Measurements from ENCODE around the gene CRMP1. TPM values are rescaled to one million over a fixed set of nuclear protein-coding genes. Genes with fewer than 3 reads are reported as not detected.

CRMP1 gene
- total and polyA plus RNA-seq, 2 of the 8 experiments (the other 6 are each of a cell fraction or from before 2014, with no cell fraction given), result 120 to 131 TPM

DNA sequence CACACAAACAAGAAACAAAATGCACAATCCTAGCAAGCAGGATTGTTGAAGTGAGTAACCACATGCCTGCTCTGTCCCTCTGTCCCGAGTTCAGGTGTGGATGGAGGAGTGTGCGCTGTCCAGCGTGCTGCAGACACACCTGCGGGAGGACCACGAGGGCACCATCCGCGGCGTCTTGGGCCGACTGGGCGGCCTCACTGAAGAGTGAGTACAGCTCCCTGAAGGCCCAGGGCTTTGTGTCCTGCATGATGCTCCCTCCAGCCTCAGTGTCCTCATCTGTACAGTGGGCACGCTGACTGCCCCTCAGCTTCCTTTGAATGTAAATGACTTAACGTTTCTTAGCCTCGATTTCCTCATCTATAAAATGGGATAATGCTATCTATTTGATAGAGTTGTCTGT is 99.4 kb downstream of the CRMP1 start:
- Histone ChIP-seq H3K36me3 (ENCODE audit: control insufficient read depth in 2 of 4, insufficient read depth in 4 of 4, low read length in 3 of 4) (peaks cover 0 to 3% (median 2%) of the 10 kb centered on the region in 4 experiments; a peak in 4 of 8 replicates), H3K14ac (ENCODE audit: insufficient read length) (no peak overlapping the region), H4K5ac (ENCODE audit: insufficient read length, low read depth, low read length) (no peak overlapping the region), H2AFZ (ENCODE audit: low read length) (no peak overlapping the region), H3K9ac (replicated peaks in 1 of 4; ENCODE audit: extremely low read depth in 1 of 4, low read depth in 3 of 4, low read length in 3 of 4) (no peak overlapping the region), H2AK5ac (ENCODE audit: low read depth, low read length) (no peak overlapping the region), H3K27me3 (replicated peaks in 1 of 4; ENCODE audit: control insufficient read depth in 3 of 4, extremely low read depth in 1 of 4, insufficient read depth in 3 of 4, low read length in 3 of 4) (no peaks in the 10 kb centered on the region), H4K91ac (replicated peaks; ENCODE audit: insufficient read length, low read length) (no peak overlapping the region), H3K18ac (ENCODE audit: extremely low read depth, low read length) (no peak overlapping the region), H3K4ac (replicated peaks; ENCODE audit: insufficient read length, low read depth, low read length) (no peak overlapping the region), H3K23me2 (ENCODE audit: low read depth, low read length) (no peaks in the 10 kb centered on the region), H2BK20ac (ENCODE audit: low read length) (no peak overlapping the region), H3K9me3 (ENCODE audit: insufficient read depth in 2 of 2, low read depth in 1 of 2, low read length in 1 of 2) (no peaks in the 10 kb centered on the region; a peak in 1 of 4 replicates), H4K8ac (ENCODE audit: extremely low read depth, insufficient read depth, low read length) (no peak overlapping the region), H3K4me3 (ENCODE audit: extremely low read depth in 1 of 4, insufficient read depth in 2 of 4, low read depth in 3 of 4, low read length in 4 of 4) (no peak overlapping the region), H3K4me1 (replicated peaks in 1 of 4; ENCODE audit: control insufficient read depth in 3 of 4, insufficient read depth in 4 of 4, low read length in 3 of 4) (no peaks in the 10 kb centered on the region), H3K23ac (ENCODE audit: insufficient read length) (no peak overlapping the region), H3K79me1 (ENCODE audit: low read depth, low read length) (no peaks in the 10 kb centered on the region), H4K20me1 (replicated peaks in 1 of 2; ENCODE audit: control insufficient read depth in 1 of 2, insufficient read depth in 2 of 2, low read length in 2 of 2) (peaks cover 0 to 2% of the 10 kb centered on the region in 2 experiments), H3K4me2 (ENCODE audit: insufficient read depth in 1 of 2, low read depth in 2 of 2, low read length in 2 of 2) (no peak overlapping the region), H3K27ac (ENCODE audit: low read depth, low read length) (no peak overlapping the region), H2BK12ac (ENCODE audit: low read depth, low read length) (no peak overlapping the region), H2BK15ac (ENCODE audit: low read length) (no peak overlapping the region), H3K79me2 (ENCODE audit: control insufficient read depth in 1 of 2, insufficient read depth in 2 of 2, low read length in 2 of 2) (no peaks in the 10 kb centered on the region), H3K56ac (replicated peaks; ENCODE audit: insufficient read length, low read depth, low read length) (no peak overlapping the region), H2BK120ac (replicated peaks; ENCODE audit: low read depth, low read length) (no peak overlapping the region), H2BK5ac (ENCODE audit: low read depth, low read length) (no peak overlapping the region)
- TF ChIP-seq KDM1A (IDR thresholded peaks at IDR 0.05; ENCODE audit: borderline replicate concordance, low read length), result peak; percentile 69
- no peak for TF ChIP-seq JUN (IDR thresholded peaks at IDR 0.05; ENCODE audit: low read depth, low read length)
- POLR2A ChIA-PET (ENCODE audit: partially characterized antibody), result interaction anchor here (0.7 to 2.3 kb wide), 2 partner anchors 11 to 95 kb away, joined by 3 to 6 read pairs; no protein-coding TSS in a partner anchor
- 90% methylated on average over 13 of the region's 13 CpGs; no CpG with 5 or more reads in 1 of the 2 experiments for WGBS, 2 experiments (ENCODE audit: extremely low coverage in 1 of 2, insufficient coverage in 1 of 2, insufficient read length in 1 of 2, insufficient replicate concordance in 2 of 2, low coverage in 1 of 2, low lambda C conversion rate in 2 of 2, missing lambda C conversion rate in 1 of 2)
- no peak for FAIRE-seq
- DNase-seq (ENCODE audit: low read depth in 1 of 2, low spot score in 2 of 2), result no peak
- CTCF ChIA-PET (ENCODE audit: partially characterized antibody), result interaction anchor here (0.7 to 1.8 kb wide), 4 partner anchors 19 to 333 kb away, joined by 3 to 4 read pairs (median 4); no protein-coding TSS in a partner anchor

Measured in H1 (cell line).